Measurements from ENCODE around the gene PIGC. TPM values are rescaled to one million over a fixed set of nuclear protein-coding genes. Genes with fewer than 3 reads are reported as not detected.

The PIGC gene
- 32.1 TPM in 2 replicates for polyA plus RNA-seq

DNA sequence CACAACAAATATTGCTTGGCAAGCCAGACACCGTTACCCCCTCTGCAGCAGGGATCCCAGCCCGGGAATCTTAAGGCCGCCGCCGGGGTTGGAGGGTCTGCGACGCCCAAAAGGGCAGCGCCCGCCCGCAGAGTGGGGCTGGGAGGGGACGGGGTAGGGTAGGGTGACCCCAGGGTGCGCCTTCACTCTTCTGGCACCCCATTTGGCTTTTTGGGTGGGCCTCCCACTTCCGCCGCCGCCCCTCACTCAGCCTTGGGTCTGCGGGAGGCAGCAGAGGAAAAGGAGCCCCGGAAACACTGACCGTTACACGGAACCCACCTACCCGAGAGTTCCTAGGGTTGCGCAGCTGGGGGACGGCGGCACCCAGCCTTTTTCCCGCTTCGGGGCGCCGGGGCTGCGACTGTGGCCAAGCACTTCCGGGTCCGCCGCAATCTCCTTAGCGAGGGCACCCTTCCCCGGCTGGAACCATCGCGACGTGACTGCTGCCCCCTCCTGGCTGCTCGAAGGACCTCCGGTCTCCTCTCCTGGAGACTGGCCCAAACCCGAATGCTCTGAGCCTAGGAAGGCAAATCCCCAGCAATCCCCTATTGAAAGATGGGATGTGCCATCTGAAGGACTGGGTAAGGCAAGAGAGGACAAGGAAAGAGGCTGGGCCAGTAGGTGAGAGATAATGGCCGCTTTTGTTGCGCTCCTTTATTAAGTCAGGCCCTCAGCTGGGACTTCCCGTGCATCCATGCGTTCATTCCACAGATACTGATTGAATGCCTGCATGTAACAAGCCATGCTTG lies at the start of gene PIGC:
TSS of gene PIGC (minus strand) at position 404 of the 788 bp plus-strand sequence. CDS start 1,447 bp downstream, outside the sequence.

DNA sequence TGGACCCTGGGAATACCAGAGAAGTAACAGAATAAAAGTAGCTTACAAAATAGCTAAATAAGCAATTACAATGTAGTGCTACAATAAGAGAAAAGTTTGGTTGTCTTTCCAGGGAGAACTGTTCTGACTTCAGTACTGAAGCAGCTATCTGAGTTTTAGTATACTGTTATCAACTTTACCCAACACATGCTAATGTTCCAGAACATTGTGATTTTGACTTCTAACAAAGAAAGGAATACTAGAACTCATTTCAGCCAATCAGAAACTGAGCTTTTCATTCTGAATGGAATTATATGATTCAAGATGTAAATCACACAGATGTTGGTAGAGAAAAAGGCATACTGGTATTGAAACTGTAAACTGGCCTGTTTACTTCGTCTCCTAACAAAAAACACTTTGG lies 23.5 kb downstream of the PIGC start, which contains the start of gene C1orf105:
TSS of gene C1orf105 (plus strand) at position 301 of the 400 bp plus-strand sequence. CDS start 201 bp downstream, outside the sequence.

Other genes with a start within 250 kb of the PIGC start
- gene C1orf105, start 23.4 kb downstream of the PIGC start, polyA plus RNA-seq: 1.0 TPM in 1 of 2 replicates, not detected in the other
- gene SUCO, start 89.1 kb upstream of the PIGC start, polyA plus RNA-seq: 27.6 and 30.2 TPM in 2 replicates
- gene FASLG, start 215.0 kb upstream of the PIGC start, polyA plus RNA-seq: not detected in 2 replicates